SU-DHL-6 (cell line): ENCODE data around the gene XPOT.

Experiments used
- CTCF ChIP-seq: fragments of 200-600 bp; sonication (generic); IDR thresholded peaks from one replicate; pipeline ENCODE4 v1.5.1; 2017; ENCODE audit warnings: antibody characterized with exemption, mild to moderate bottlenecking, low read length, moderate library complexity; ENCODE audit not compliant: insufficient read depth, poor library complexity, severe bottlenecking
- EZH2phosphoT487 ChIP-seq: fragments of 200-600 bp; sonication (generic), shearing (Covaris generic); conservative IDR thresholded peaks from 2 replicates; pipeline ENCODE4 v1.6.1; 2018; ENCODE audit warnings: mild to moderate bottlenecking, antibody characterized with exemption, low read length, moderate library complexity, mixed read lengths

GRCh38 chr12:64468966-64469365 is 64.8 kb downstream of the XPOT start:
- no peak for TF ChIP-seq CTCF
- no peak for TF ChIP-seq EZH2phosphoT487
